GM23338 (cell line): Measurements from ENCODE around the gene NPC2. TPM values are rescaled to one million over a fixed set of nuclear protein-coding genes. Genes with fewer than 3 reads are reported as not detected.

ENCODE experiments used
- ATAC-seq: fragments of 200-7000 bp; cut with Tn5 transposase; 3 replicates; pipeline ENCODE4 v1.9.1; 2020
- DNase-seq: peaks from one replicate; pipeline ENCODE4 v3.0.0-alpha.2; 2015; ENCODE audit warnings: low spot score
- H2AFZ ChIP-seq: fragments of 200-600 bp; sonication (generic); 2 replicates; pipeline ENCODE4 v1.8.0; 2016; ENCODE audit warnings: antibody characterized with exemption, mild to moderate bottlenecking, moderate library complexity
- H3F3A ChIP-seq: fragments of 200-600 bp; sonication (generic); replicated peaks from 2 replicates; pipeline ENCODE4 v1.8.0; 2017; ENCODE audit warnings: antibody characterized with exemption, mixed run types, low read depth
- H3K27ac ChIP-seq: fragments of 200-600 bp; sonication (generic); 2 replicates; pipeline ENCODE4 v1.6.1; 2016; ENCODE audit warnings: low read depth
- H3K27me3 ChIP-seq: fragments of 200-600 bp; sonication (generic); 2 replicates; pipeline ENCODE4 v1.8.0; 2016; ENCODE audit warnings: mild to moderate bottlenecking, mixed run types, moderate library complexity; ENCODE audit not compliant: insufficient read depth
- H3K36me3 ChIP-seq: fragments of 200-600 bp; sonication (generic); 2 replicates; pipeline ENCODE4 v1.8.0; 2016; ENCODE audit warnings: mild to moderate bottlenecking; ENCODE audit not compliant: insufficient read depth
- H3K4me1 ChIP-seq: fragments of 200-600 bp; sonication (generic); 2 replicates; pipeline ENCODE4 v1.8.0; 2016; ENCODE audit warnings: mild to moderate bottlenecking, moderate library complexity; ENCODE audit not compliant: insufficient read depth
- H3K4me2 ChIP-seq: fragments of 200-600 bp; sonication (generic); 2 replicates; pipeline ENCODE4 v1.7.1; 2017; ENCODE audit warnings: mixed run types
- H3K4me3 ChIP-seq: fragments of 200-600 bp; sonication (generic); 2 replicates; pipeline ENCODE4 v1.6.1; 2016; ENCODE audit warnings: mixed run types
- H3K79me2 ChIP-seq: fragments of 200-600 bp; sonication (generic); replicated peaks from 2 replicates; pipeline ENCODE4 v1.8.0; 2017; ENCODE audit warnings: mild to moderate bottlenecking; ENCODE audit not compliant: insufficient read depth
- H3K9me2 ChIP-seq: fragments of 200-600 bp; sonication (generic); 2 replicates; pipeline ENCODE4 v1.8.0; 2017; ENCODE audit not compliant: insufficient read depth
- H4K20me1 ChIP-seq: fragments of 200-600 bp; sonication (generic); replicated peaks from 2 replicates; pipeline ENCODE4 v1.8.0; 2017; ENCODE audit warnings: mild to moderate bottlenecking; ENCODE audit not compliant: insufficient read depth
- H3K27ac Mint-ChIP-seq: 2 replicates; pipeline ENCODE4 v1.8.0; 2020; ENCODE audit warnings: inconsistent platforms, mild to moderate bottlenecking, moderate library complexity, mixed read lengths
- H3K27me3 Mint-ChIP-seq: 3 replicates; pipeline ENCODE4 v1.8.0; 2022; ENCODE audit warnings: low read depth, mild to moderate bottlenecking, moderate library complexity, mixed read lengths, inconsistent platforms; ENCODE audit not compliant: insufficient read depth, poor library complexity
- H3K36me3 Mint-ChIP-seq: 3 replicates; pipeline ENCODE4 v1.8.0; 2021; ENCODE audit warnings: low read depth, mild to moderate bottlenecking, inconsistent platforms, moderate library complexity, mixed read lengths
- H3K4me1 Mint-ChIP-seq: 3 replicates; pipeline ENCODE4 v1.8.0; 2020; ENCODE audit warnings: mild to moderate bottlenecking, inconsistent platforms, mixed read lengths
- H3K4me3 Mint-ChIP-seq: 3 replicates; pipeline ENCODE4 v1.8.0; 2021; ENCODE audit warnings: moderate library complexity, mild to moderate bottlenecking, inconsistent platforms, mixed read lengths
- H3K9me3 Mint-ChIP-seq: 3 replicates; pipeline ENCODE4 v1.8.0; 2020; ENCODE audit warnings: moderate library complexity, mild to moderate bottlenecking, inconsistent platforms, mixed read lengths
- CREB1 ChIP-seq: fragments of 250-450 bp; sonication (Bioruptor Pico); IDR thresholded peaks from 2 replicates; pipeline ENCODE4 v1.5.0; 2020; ENCODE audit warnings: low read depth, mild to moderate bottlenecking, moderate library complexity
- ETS1 ChIP-seq: IDR thresholded peaks from 2 replicates; pipeline ENCODE4 v1.6.1; 2016; ENCODE audit warnings: antibody characterized with exemption
- EZH2 ChIP-seq: fragments of 200-600 bp; sonication (generic); IDR thresholded peaks from one replicate; pipeline ENCODE4 v1.8.0; 2017; ENCODE audit warnings: antibody characterized with exemption, mild to moderate bottlenecking, low read depth; ENCODE audit not compliant: unreplicated experiment
- EZH2phosphoT487 ChIP-seq: fragments of 200-600 bp; sonication (generic); IDR thresholded peaks from one replicate; pipeline ENCODE4 v1.8.1; 2018; ENCODE audit warnings: antibody characterized with exemption; ENCODE audit not compliant: unreplicated experiment
- JUNB ChIP-seq: IDR thresholded peaks from one replicate; pipeline ENCODE4 v1.6.1; 2016; ENCODE audit warnings: antibody characterized with exemption; ENCODE audit not compliant: unreplicated experiment
- NANOG ChIP-seq: IDR thresholded peaks from 2 replicates; pipeline ENCODE4 v1.6.1; 2016; ENCODE audit warnings: antibody characterized with exemption, borderline replicate concordance
- POLR2AphosphoS5 ChIP-seq: IDR thresholded peaks from 2 replicates; pipeline ENCODE4 v1.6.1; 2016; ENCODE audit warnings: antibody characterized with exemption, low read depth
- STAT1 ChIP-seq: IDR thresholded peaks from one replicate; pipeline ENCODE4 v1.6.1; 2016; ENCODE audit warnings: antibody characterized with exemption; ENCODE audit not compliant: unreplicated experiment
- ZNF114 ChIP-seq: fragments of 250-450 bp; sonication (Bioruptor Pico); IDR thresholded peaks from 2 replicates; pipeline ENCODE4 v1.5.0; 2020; ENCODE audit warnings: mild to moderate bottlenecking, moderate library complexity
- ZNF331 ChIP-seq: fragments of 250-450 bp; sonication (Bioruptor Pico); IDR thresholded peaks from 2 replicates; pipeline ENCODE4 v1.5.0; 2020; ENCODE audit warnings: low read depth, mild to moderate bottlenecking, moderate library complexity
- ZNF462 ChIP-seq: fragments of 250-450 bp; sonication (Bioruptor Pico); IDR thresholded peaks from 2 replicates; pipeline ENCODE4 v1.5.0; 2020; ENCODE audit warnings: mild to moderate bottlenecking, moderate library complexity
- polyA plus RNA-seq: library from polyadenylated mRNA; unstranded; fragments of >200 nt; fragmentation: Nextera tagmentation; extraction: Ambion mirVana; gene quantifications from 2 replicates; pipeline ENCODE4 v1.2.1, GENCODE V29; 2016
- total RNA-seq: library from RNA; depleted of rRNA; stranded (reverse); fragments of >200 nt; shearing (Covaris generic); gene quantifications from 2 replicates; pipeline ENCODE4 v1.2.3, GENCODE V29; 2014

Gene NPC2
- total and polyA plus RNA-seq, 2 experiments from 2014 or later: 287 to 344 TPM

GRCh38 chr14:74539503-74539902 is 46.4 kb upstream of the NPC2 start:
- no peak overlapping the region for H2AFZ ChIP-seq
- H4K20me1 ChIP-seq: no peaks in the 10 kb centered on the region
- H3K4me3 Mint-ChIP-seq: no peak overlapping the region
- no peaks in the 10 kb centered on the region for H3K79me2 ChIP-seq
- no peaks in the 10 kb centered on the region for H3K27me3 ChIP-seq
- H3F3A ChIP-seq: no peaks in the 10 kb centered on the region
- H3K4me1 Mint-ChIP-seq: no peaks in the 10 kb centered on the region
- no peaks in the 10 kb centered on the region for H3K36me3 ChIP-seq
- peak; percentile 54 for ATAC-seq
- no peak overlapping the region for H3K4me2 ChIP-seq
- H3K9me2 ChIP-seq: no peaks in the 10 kb centered on the region
- H3K36me3 Mint-ChIP-seq: no peaks in the 10 kb centered on the region
- no peak overlapping the region for H3K4me3 ChIP-seq
- no peak overlapping the region for H3K27ac ChIP-seq
- TF ChIP-seq ETS1: no peak
- TF ChIP-seq EZH2phosphoT487: no peak
- TF ChIP-seq NANOG: no peak
- TF ChIP-seq EZH2: no peak
- TF ChIP-seq POLR2AphosphoS5: no peak
- TF ChIP-seq ZNF331 (CRISPR knock-in tag): no peak
- no peak for TF ChIP-seq CREB1
- TF ChIP-seq ZNF114: no peak
- TF ChIP-seq ZNF462: no peak
- no peak for TF ChIP-seq STAT1
- TF ChIP-seq JUNB: no peak
- H3K27ac Mint-ChIP-seq: no peak overlapping the region
- peaks cover 2% of the 10 kb centered on the region for H3K27me3 Mint-ChIP-seq
- H3K9me3 Mint-ChIP-seq: no peaks in the 10 kb centered on the region
- DNase-seq: no peak
- H3K4me1 ChIP-seq: no peaks in the 10 kb centered on the region
